GM20000 (cell line): ENCODE measurements around the gene ACOT8.

Experiments used
- DNase-seq: peaks from one replicate; pipeline ENCODE4 v3.0.0; 2012; ENCODE audit warnings: low spot score
- TF ChIP-seq, protein P1 (sequence below): IDR thresholded peaks from 2 replicates; pipeline ENCODE4 v1.5.1; 2012; ENCODE audit warnings: mild to moderate bottlenecking, control low read depth; ENCODE audit errors: extremely low read depth, missing control alignments

ACOT8 gene

DNA sequence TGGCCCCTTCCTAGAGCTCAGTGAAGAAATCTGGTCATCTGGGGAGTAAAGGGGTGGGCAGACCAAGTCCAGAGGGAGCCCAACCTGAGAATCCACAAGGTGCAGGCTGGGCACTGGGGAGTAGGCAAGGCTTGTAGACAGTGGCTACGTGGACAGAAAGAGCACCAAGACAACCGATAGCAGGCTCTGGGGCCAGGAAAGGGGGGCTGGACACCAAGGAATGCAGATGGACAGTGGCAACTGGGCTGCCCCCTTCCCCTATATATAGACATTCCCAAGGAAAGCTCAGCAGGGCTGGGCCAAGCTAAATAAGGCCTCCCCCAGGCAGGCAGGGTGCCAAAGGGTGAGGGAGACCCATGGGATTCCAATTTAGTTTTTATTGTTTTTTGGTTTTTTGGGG is 28.6 kb downstream of the ACOT8 start:
- DNase-seq, result no peak

DNA sequence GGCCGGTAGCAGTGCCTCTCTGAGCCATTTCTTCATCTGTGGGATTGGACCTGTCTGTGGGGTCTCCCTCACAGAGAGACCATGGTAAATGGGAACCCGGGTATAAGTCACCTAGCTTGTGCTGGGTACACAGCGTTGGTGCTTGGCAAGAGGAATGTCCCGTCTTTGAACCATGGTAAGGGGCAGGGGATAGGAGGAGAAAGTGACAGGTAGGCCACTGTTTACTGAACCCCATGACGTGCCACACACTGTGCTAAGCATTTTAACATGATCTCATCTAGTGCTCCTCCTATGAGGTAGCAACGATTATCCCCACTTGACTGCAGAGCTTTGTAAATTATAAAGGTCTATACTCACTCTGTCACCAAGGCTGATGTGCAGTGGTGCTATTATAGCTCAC is 29.5 kb downstream of the ACOT8 start:
- TF ChIP-seq, protein P1, sequence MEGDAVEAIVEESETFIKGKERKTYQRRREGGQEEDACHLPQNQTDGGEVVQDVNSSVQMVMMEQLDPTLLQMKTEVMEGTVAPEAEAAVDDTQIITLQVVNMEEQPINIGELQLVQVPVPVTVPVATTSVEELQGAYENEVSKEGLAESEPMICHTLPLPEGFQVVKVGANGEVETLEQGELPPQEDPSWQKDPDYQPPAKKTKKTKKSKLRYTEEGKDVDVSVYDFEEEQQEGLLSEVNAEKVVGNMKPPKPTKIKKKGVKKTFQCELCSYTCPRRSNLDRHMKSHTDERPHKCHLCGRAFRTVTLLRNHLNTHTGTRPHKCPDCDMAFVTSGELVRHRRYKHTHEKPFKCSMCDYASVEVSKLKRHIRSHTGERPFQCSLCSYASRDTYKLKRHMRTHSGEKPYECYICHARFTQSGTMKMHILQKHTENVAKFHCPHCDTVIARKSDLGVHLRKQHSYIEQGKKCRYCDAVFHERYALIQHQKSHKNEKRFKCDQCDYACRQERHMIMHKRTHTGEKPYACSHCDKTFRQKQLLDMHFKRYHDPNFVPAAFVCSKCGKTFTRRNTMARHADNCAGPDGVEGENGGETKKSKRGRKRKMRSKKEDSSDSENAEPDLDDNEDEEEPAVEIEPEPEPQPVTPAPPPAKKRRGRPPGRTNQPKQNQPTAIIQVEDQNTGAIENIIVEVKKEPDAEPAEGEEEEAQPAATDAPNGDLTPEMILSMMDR, result no peak
- no peak for DNase-seq

More for the DNA sequence above, 28.6 kb downstream of the ACOT8 start:
- TF ChIP-seq, protein P1, result no peak

DNA sequence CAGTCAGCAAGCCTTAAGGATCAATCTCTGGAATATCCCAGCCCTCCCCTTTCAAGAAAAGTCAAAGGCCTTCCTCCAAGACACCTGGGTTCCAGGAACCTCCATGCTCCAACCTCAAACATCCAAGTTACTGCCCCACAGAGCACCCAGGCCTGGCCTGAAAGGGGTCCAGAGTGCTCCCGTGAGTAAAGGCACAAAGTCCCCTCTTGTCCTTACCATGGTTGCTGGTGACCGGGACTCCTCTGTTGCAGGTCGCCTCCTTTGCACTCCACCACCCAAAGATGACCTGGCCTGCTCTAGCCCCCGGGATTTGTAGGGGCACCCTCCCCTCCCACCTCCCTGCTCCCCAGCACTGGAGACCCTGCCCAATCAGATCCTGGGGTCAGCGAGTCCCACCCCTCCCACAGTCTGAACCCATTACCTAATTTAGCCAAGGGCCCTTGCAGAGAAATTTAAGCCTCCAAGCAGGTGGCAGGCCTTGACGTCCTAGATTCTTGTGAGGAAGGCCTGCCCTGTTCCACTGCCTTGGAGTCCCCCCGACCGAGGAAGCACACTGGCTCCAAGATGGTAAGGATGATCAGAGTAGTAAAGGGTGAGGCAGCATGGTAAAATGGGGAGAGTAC is 30.1 kb downstream of the ACOT8 start, which contains the start of gene TNNC2:
Gene TNNC2 (minus strand): TSS at position 283 of the 623 bp plus-strand sequence. CDS start 64 bp downstream, at position 219.
- DNase-seq, result no peak
- TF ChIP-seq, protein P1, result no peak

DNA sequence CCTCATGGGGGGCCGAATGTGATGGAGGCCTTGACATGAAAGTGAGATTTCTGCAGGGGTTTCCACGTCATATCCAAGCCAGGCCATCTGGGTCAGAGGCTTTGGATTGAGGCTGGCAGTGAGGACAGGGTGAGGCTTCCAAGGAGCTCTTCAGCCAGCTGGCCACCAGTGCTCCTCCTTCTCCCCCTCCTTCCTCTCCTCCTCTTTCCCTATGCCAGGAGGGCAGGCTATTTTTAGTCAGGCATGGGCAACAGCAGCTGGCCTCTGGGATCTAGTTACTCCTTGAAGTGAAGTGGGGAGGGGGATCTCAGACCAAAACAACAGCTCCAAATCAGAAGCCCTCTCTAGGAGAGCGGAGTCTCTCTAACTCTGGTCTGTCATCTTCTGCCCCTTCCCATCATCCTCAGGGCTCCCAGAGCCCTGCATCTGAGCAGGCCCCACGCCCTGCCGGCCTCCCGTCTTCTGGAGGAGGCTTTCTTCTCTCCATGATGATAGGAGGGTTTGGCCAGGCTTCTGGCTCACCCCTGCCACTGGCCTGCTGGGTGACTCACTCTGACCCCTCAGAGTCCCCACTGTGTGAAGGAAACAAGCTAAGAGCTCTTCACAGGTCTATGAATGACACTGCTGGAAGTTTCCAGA is 30.7 kb downstream of the ACOT8 start:
- TF ChIP-seq, protein P1, result no peak
- DNase-seq, result no peak

DNA sequence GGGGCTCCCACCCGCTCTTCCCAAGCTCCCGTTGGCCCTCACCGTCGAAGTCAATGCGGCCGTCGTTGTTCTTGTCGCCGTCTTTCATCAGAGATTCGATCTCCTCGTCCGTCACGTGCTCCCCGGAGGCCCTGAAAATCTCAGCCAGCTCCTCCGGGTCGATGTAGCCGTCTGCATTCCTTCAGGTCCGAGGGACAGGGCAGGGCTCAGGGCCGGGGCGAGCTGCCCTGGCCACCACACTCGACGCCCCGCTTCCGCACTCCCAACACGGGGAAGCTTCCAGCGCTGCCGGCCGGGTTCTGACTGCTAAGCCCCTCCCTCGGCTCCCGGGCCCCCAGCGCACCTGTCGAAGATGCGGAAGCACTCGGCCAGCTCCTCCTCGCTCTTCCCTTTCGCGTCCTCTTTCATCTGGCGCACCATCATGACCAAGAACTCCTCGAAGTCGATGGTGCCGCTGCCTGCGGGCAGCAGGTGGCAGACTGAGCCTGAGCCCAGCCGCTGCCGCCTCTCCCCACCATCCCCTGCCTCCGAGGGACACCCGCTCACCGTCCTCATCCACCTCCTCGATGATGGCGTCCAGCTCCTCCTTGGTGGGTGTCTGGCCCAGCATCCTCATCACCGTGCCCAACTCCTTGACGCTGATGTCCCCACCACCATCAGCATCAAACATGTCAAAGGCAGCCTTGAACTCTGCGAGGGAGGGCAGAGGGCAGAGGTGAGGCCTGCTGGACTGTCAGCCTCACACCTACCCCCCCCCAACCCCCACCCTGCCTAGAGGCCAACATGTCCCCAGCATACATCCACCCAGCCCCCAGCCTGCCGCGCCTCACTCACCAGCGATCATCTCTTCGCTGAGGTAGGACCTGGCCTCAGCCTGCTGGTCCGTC is 33.0 kb downstream of the ACOT8 start:
- peak; percentile 62 for DNase-seq

DNA sequence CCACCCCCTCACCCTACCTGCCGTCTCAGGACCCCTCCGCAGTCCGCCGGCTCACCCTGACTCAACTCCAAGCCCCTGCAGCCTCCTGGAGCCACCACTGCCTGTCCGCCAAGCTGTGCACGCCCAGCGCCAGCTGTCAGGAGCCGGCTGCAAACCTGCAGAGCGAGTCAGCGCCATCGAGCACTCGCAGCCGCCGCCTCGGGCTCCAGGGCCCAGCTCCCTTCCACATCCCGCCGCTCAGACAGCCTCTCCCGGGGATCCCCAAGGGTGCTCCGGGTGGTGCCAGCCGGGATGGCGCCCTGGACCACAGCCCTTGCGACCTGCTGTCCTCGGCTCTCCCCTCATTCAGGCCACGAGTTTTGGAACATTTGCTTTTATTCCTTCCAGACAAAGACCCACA is 34.3 kb downstream of the ACOT8 start:
- DNase-seq, result no peak
- TF ChIP-seq, protein P1, result no peak

More for the DNA sequence above, 33.0 kb downstream of the ACOT8 start:
- TF ChIP-seq, protein P1, result no peak

DNA sequence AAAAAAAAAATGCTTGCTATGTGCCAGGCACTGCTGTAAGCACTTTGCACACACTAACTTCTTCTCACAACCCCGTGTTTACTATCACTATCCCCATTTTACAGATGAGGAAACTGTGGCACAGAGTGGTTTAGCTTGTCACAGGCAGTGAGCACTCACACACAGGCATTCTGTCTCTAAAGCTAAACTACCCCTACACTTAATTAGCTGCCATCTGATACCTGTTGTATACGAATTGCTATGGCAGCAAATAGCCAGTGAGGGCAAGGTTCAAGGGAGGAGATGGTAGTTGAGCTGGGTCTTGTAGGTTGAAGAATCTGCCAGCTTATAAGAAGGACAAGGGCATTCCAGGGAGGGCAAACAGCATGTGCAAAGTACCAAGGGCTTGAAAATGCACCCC is 35.2 kb downstream of the ACOT8 start:
- no peak for DNase-seq
- TF ChIP-seq, protein P1, result no peak
